ENCODE results near the gene RGS5. TPM values are rescaled to one million over a fixed set of nuclear protein-coding genes. Genes with fewer than 3 reads are reported as not detected.

Gene RGS5
- total and polyA plus RNA-seq, 8 donors = 48.5 to 141 (median 104) TPM

DNA sequence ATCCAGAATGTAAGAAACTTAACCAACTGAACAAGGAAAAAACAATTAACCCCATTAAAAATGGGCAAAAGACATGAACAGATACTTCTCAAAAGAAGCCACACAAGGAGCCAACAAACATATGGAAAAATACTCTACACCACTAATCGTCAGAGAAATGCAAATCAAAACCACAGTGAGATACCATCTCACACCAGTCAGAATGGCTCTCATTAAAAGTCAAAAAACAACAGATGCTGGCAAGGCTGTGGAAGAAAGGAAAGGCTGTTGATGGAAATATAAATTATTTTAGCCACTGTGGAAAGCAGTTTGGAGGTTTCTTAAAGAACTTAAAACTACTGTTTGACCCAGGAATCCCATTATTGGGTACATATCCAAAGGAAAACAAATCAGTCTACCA is 82.3 kb downstream of the RGS5 start:
- DNase-seq (no peak), ATAC-seq (no peak)
- Histone ChIP-seq H3K4me3 (no peak overlapping the region), H3K9me3 (no peaks in the 10 kb centered on the region), H3K4me1 (no peaks in the 10 kb centered on the region), H3K27ac (no peak overlapping the region), H3K36me3 (no peaks in the 10 kb centered on the region), H3K27me3 (no peaks in the 10 kb centered on the region)
- intact Hi-C loops (cut with DNase I) = no loop called here
- TF ChIP-seq CTCF (IDR thresholded peaks at IDR 0.05) = no peak

- no peak overlapping the region for H3K4me3 ChIP-seq
- intact Hi-C loops (cut with DNase I) = no loop called here
- H3K4me1 ChIP-seq = no peaks in the 10 kb centered on the region
- no peaks in the 10 kb centered on the region for H3K36me3 ChIP-seq
- no peak for TF ChIP-seq CTCF (IDR thresholded peaks at IDR 0.05)
- H3K27me3 ChIP-seq = no peaks in the 10 kb centered on the region
- H3K27ac ChIP-seq = no peak overlapping the region
- ATAC-seq = no peak
- no peak for DNase-seq
- H3K9me3 ChIP-seq = no peaks in the 10 kb centered on the region
Observed at GRCh38 chr1:163119707-163120106, 83.0 kb downstream of the RGS5 start.

DNA sequence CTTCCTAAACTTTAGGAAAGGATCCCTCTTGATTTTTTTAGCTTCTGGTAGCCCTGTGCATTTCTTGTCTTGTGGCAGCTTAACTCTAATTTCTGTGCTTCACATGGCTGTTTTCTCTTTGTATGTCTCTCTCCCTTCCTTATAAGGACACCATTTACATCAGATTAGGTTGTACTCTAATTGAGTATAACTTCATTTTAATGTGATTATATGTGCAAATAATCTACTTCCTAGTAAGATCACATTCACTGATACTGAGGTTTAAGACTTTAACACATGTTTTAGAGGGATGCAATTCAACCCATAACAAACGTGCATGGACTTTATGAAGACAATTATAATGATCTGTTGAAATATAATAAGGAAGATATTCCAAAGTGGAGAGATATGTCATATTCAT is 86.8 kb downstream of the RGS5 start:
- Histone ChIP-seq H3K9me3 (no peaks in the 10 kb centered on the region), H3K4me1 (no peaks in the 10 kb centered on the region), H3K36me3 (no peaks in the 10 kb centered on the region), H3K4me3 (no peak overlapping the region), H3K27ac (no peak overlapping the region), H3K27me3 (no peaks in the 10 kb centered on the region)
- ATAC-seq (no peak), DNase-seq (no peak)
- intact Hi-C loops (cut with DNase I) = no loop called here
- no peak for TF ChIP-seq CTCF (IDR thresholded peaks at IDR 0.05)

DNA sequence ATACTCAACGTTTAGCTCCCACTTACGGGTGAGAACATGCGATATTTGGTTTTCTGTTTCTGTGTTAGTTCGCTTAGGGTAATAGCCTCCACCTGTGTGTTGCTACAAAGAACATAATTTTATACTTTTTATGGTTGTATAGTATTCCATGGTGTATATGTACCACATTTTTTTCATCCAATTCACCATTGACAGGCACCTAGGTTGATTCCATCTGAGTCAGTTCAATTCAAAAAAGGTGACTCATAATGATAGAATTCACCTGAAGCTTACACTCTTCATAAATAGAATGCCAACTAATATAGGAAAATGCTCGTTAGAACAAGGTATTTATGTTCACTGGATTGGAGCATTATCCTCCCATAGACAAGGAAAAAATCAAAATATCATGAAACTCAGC is 95.1 kb downstream of the RGS5 start:
- no peak for TF ChIP-seq CTCF (IDR thresholded peaks at IDR 0.05)
- Histone ChIP-seq H3K27me3 (no peaks in the 10 kb centered on the region), H3K36me3 (no peaks in the 10 kb centered on the region), H3K27ac (no peak overlapping the region), H3K9me3 (peaks cover 0 to 4% of the 10 kb centered on the region in 2 donors), H3K4me3 (no peak overlapping the region), H3K4me1 (no peaks in the 10 kb centered on the region)
- ATAC-seq = no peak
- DNase-seq = no peak
- intact Hi-C loops (cut with DNase I) = no loop called here

DNA sequence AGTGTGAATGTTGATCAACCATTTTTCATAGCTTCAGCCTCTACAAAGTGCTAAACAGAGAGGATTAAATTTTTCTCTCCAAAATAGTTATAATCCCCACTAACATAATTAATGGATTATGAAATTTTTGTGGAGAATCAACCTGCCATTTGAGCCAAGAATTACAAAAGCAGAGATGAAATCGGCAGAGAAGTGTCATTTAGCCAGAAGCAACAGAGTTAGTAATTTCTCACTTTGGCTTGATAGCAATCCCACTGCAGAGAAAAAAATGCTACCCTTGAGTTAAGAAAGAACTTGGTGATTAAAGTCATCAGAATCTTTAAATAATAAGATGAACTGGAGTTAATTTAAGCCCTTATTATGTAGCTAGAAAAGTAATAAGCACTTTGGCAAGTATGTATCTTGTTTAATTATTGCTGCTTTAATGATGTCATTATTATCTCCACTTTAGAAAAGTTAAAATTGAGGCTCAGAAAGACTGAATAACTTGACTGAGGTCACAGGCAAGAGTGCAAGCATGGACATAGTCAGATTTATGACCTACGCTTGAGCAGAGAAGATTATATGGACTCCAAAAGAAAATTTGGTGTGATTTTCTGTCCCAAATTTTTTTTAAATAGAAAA is 96.2 kb downstream of the RGS5 start:
- TF ChIP-seq CTCF (IDR thresholded peaks at IDR 0.05) = no peak
- no peak overlapping the region for H3K27ac ChIP-seq
- no peaks in the 10 kb centered on the region for H3K36me3 ChIP-seq
- H3K27me3 ChIP-seq = no peaks in the 10 kb centered on the region
- peaks cover 0 to 4% of the 10 kb centered on the region in 2 donors for H3K9me3 ChIP-seq
- no peak overlapping the region for H3K4me3 ChIP-seq
- no peak for ATAC-seq
- no peak for DNase-seq
- no peaks in the 10 kb centered on the region for H3K4me1 ChIP-seq
- intact Hi-C loops (cut with DNase I) = no loop called here

All from left lung (tissue), 10 donors.